GM21360 (cell line): Measurements from ENCODE around the gene VPS54.
"Not testable (repeated sequence)": the region's sequence is repeated elsewhere in the genome, so short reads cannot be mapped to it uniquely, and the experiment has no call there.

Experiments used
- ATAC-seq: cut with Tn5 transposase; IDR thresholded peaks from one replicate; pipeline ENCODE4 v1.9.1; 2021; ENCODE audit warnings: mild to moderate bottlenecking, moderate library complexity; ENCODE audit not compliant: unreplicated experiment

Gene VPS54

DNA sequence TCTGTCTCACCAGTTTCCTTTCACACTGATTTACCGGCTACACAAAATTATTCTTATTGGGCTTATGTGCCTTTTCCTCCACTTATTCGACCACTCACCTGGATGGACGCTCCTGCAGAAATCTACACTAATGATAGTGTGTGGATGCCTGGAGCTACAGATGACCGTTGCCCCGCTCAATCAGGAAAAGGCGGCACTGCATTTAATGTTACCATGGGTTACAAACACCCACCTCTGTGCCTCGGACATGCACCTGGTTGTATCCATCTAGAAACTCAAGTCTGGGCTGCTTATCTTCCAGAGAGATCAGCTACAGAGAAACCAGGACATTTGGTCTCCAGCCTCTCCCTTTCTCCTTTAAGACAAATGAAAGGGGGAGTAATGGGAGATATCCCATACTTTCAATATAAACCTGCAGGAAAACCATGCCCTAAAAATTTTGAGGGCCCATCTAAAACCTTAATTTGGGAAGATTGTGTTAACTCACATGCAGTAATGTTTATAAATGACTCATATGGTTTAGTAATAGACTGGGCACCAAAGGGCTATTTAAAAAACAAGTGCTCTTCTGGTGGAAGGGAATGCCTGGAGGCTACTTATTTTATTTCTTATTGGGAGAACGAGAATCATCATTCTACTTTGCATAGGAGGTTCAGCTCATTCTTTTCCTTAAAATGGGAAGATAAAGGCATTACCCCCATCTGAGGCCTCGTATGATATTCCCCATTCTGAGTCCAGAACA lies 24.7 kb downstream of the VPS54 start:
- ATAC-seq: not testable (repeated sequence)

DNA sequence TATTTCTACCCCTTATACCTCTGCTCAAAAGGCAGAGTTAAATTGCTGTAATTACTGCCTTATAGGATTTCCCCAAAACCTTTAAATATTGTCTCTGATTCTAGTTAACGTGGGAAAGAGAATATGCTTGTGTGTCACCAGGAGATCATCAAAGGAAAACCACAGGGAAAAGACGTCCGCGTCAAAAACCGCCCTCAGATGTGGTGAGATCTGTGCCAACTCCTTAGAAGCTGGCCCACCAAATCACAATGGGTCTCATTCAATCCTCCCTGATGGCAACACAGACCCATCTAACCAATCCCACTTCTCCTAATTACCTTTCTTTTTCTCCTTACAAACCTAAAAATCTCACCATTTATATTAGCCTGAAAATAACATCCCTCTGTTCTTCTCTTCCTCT lies 25.4 kb downstream of the VPS54 start:
- ATAC-seq: no peak

DNA sequence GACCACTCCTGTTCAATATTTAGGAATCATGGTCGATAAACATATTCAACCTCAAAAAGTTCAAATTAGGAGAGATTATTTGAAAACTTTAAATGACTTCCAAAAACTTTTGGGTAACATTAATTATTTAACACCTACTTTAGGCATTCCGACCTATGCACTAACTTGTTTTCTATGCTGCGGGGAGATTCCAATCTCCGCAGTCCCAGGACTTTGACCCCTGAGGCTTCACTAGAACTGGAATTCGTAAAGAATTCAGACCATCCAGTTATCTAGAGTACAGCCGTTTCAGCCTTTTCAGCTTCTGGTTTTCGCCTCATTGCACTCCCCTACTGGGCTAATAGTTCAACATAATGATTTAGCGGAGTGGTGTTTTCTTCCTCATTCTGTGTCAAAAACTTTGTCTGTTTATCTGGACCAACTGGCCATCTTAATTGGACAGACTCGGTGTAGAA lies 26.1 kb downstream of the VPS54 start:
- ATAC-seq: not testable (repeated sequence)

DNA sequence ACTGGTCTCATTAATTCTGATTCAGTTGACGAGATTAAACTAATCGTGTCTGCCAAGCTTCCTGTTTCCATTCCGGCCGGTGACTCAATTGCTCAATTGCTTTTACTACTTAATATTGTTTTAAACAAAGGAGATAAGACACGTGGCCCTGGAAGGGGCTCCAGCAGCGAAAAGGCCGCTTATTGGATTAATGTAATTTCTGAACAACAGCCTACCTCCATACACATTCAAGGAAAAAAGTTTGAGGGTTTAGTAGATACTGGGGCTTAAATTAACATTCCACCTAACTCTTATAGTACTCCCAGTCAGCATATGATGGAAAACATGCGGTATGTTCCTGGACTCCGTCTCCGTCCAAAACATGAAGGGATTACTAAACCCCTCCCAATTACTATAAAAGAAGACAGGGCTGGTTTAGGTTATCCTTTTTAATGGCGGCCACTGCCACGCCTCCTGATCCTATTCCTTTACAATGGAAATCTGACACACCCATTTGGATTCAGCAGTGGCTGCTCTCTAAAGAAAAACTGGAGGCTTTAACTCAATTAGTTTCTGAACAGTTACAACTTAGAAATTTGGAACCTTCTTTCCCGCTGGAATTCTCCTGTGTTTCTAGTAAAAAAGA lies 27.1 kb downstream of the VPS54 start:
- no peak for ATAC-seq

DNA sequence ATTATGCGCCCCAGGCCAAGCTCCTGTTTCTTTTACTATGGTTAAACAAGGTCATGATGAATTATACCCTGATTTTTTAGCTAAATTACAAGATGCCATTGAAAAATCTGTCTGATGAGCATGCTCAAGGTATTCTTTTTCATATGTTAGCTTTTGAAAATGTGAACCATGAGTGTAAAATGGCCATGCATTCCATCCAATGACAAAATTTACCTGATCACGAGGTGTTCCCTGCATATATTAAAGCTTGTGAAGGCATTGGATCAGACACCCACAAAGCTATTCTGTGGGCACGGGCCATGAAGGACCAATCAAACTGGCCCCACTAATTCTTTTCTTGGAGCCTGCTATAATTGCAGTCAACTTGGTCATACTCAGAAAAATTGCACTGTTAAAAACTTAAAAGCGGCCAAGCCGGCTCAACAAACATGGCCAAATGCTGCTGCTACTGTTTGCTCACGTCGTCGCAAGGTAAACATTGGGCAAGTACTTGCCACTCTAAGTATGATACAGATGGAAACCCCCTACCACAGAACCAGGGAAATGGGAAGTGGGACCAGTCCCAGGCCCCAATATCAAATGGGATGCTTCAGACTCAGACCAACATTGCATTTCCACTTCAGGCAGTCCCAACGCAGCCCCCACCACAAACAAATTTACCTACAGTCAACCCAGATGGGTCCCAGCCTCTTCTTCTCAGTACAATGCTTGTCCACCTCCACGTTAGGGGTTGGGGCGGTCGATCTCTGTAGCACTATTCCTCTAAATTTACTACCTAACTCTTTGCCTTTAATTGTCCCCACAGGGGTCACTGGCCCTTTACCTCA lies 27.8 kb downstream of the VPS54 start:
- not testable (repeated sequence) for ATAC-seq

DNA sequence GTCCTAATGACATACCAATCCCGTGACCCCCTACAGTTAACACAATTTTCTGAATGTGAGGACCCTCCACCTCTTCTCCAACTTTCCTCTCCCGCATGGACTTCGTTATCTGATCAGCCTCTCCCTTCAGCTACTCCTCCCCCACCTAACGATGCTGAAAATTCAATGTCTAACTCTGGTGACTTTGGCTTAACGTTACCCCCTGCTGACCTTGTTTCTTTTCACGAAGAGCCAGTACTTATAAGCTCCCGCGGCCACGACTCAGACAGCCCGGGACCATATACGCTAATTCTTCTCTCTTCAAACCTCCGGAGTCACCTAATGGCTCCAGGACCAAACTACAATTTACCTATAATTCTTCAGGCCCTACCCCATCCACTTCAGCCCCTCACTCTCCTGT lies 29.2 kb downstream of the VPS54 start:
- ATAC-seq: no peak

DNA sequence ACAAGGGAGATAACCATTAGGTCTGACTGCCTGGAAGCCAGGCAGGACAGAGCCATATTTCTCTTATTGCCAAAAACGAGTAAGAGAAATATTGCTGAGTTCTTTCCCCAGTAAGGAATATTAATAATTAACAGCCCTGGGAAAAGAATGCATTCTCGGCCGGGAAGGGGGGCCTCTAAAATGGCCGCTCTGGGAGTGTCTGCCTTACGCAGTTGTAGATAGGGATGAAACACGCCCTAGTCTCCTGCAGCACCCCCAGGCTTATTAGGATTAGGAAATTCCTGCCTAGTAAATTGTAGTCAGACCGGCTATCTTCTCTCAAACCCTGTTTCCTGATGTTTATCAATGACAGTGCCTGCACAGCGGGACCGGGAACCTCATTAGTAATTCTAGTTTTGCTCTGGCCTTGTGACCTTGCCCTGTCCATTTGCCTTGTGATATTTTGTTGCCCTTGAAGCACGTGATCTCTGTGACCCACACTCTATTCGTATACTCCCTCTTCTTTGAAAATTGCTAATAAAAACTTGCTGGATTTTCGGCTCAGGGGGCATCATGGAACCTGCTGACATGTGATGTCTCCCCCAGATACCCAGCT lies 30.3 kb downstream of the VPS54 start:
- not testable (repeated sequence) for ATAC-seq

DNA sequence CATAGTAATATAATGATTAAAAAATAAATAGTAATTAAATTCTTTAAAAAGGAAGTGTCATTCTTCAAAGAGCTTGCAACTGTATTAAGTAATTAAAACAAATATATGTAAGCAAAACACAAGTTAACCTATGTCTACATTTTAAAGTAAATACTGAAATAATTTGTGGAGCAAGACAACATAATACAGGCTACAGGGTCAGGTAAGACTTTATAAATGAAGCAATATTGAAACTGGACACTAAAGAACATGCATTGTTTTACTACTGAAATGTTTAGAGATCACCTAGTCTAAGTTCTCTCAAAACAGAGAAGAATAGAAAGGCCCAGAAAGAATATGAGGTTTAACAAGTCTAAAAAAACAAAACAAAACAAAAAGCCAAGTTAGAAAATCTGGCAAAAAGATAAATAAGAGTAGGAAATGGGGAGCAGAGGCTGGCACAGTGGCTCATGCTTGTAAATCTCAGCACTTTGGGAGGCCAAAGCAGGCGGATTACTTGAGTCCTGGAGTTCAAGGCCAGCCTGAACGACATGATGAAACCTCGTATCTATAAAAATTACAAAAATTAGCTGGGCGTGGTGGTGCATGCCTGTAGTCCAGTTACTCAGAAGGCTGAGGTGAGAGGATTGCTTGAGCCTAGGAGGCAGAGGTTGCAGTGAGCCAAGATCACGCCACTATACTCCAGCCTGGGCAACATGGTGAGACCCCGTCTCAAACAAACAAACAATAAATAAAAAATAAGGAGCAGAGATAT lies 34.4 kb downstream of the VPS54 start:
- ATAC-seq: no peak

DNA sequence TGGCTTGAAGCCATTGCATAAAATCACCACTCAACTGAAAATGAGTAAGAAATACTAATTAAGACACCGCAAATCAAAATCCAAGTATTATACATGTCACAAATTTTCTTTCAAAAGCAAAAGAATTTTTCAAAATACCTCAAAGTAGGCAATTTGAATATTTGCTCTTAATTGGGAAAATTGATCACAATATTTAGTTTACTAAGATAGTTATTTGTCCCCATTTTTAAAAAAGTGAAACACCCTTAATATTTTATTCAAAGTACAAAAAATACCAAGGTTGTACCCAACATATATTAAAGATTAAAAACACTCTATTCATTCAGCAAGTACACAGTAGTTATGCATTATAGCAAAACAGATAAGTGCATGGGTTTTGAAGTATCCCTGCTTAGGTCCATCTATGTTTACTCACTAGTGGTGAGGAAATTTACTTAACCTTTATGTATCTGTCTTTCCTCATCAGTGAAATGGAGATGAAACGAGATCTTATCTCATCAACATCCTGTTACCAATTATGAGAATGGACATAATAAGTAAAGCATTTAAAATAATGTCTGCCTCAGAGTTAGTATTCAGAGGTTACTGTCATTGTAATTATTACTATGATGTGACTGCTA lies 35.1 kb downstream of the VPS54 start:
- ATAC-seq: no peak

DNA sequence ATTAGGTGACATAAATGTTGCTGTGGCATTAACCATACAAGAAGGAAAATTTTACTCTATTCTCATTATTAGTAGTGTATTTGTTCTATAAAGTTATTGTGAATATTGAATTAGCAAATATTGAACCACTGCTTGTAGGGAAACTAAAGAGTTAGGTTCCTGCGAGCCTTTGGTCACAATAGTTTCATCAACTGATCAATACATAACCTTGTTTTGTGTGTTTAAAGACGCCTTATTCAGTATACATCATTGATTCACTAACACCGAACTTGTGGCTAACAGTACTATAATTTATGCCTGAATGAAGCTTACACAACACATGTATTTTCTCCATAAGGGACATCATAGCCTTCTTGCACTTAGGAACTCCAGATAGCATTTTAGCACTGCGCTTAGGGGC lies 36.9 kb downstream of the VPS54 start:
- ATAC-seq: no peak

DNA sequence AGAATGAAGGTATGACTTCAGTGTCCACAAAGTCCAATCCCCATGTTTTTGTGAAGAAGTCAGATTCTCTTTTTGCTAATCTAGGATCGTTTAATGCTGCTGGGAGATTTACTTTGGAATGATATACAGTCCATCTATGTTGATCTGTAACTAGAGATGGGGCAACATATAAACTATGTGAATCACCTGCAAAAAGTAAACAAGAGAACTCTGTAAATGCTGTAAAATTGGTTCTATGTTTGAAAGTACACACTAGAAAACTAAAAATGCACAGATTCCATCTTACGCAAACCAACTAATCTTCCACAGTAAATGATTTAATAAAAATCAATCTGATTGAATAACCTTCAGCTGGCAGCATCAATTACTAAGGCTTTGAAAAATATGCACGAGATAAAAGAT lies 37.5 kb downstream of the VPS54 start:
- ATAC-seq: no peak

DNA sequence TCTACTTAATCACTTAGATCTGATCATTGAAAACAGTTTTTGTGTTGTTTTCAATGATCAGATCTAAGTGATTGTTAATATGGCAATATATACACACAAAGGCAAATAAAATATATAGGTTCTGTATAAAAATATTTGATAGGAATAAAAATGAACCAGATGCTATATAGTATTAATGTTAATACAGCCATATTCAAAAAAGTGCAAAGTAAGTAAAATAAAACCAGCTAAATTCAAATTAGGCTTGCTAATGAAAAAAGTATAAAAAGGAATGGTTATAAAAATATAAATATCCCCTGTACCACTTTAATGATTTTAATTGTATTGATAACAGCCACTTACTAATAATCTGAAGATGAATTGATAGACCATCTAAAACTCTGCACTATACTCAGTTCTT lies 38.4 kb downstream of the VPS54 start:
- no peak for ATAC-seq

DNA sequence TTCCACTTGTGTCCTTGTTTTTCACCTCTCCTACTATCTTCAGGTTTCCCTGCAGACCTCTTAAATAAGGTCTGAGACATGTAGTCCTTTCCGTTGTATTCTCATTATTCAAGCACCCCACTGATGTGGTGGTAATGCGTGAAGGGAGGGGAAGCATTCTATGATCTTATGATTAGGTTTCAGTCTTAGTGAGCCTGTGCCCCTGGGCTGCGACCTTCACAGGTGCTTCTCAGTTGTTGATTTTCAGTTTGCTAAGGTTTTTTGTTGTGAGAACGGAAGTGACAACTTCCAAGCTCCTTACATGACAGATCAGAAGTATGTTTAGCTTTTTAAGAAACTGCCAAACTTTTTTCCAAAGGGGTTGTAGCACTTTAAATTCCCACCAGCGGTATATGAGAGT lies 41.3 kb downstream of the VPS54 start:
- ATAC-seq: peak; percentile 98

DNA sequence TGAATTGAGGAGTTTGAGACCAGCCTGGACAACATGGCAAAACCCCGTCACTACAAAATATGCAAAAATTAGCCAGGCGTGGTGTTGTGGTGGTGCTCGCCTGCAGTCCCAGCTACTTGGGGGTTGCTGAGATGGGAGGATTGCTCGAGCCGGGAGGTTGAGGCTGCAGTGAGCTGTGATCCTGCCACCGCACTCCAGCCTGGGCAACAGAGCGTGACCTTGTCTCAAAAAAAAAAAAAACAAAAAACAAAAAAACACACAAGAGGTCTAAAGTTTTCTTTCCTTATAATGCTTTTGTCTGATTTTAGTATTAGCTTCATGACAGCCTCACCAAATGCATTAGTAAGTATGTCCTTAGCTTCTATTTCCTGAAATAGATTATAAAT lies 43.1 kb downstream of the VPS54 start:
- no peak for ATAC-seq

DNA sequence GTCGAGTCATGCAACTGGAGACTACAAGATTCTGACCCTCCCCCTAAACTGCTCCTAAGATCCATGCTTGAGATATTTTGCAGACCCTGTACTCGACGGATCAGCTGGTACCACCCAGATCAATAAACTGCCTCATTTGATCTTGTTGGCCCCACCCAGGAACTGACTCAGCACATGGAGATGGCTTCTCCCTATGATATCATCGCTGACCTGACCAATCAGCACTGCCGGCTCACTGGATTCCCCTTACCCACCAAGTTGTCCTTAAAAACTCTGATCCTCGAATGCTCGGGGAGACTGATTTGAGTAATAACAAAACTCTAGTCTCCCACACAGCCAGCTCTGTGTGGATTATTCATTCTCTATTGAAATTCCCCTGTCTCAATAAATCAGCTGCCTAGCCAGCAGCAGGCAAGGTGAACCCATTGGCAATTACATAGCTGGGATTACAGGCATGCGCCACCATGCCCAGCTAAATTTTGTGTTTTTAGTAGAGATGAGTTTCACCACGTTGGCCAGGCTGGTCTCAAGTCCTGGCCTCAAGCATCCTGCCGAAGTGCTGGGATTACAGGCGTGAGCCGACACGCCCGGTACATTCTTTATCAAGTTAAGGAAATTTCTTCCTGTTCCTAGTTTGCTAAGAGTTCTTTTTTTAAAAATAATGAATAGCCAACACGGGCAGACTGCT lies 43.6 kb downstream of the VPS54 start:
- no peak for ATAC-seq

DNA sequence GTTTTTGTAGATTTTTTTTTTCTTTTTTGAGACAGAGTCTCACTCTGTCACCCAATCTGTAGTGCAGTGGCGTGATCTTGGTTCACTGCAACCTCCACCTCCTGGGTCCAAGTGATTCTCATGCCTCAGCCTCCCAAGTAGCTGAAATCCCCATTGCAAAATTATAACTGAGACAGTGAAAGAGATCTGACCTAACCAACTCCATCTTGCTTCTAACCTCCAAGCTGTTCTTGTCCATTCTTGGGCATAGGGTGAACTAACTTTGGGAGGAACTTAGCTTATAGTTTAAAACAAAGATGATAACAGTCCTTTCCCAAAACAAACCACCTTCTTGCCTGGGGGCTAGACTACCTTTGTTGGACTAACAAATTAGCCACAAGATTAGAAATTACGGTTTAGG lies 44.2 kb downstream of the VPS54 start:
- not testable (repeated sequence) for ATAC-seq

DNA sequence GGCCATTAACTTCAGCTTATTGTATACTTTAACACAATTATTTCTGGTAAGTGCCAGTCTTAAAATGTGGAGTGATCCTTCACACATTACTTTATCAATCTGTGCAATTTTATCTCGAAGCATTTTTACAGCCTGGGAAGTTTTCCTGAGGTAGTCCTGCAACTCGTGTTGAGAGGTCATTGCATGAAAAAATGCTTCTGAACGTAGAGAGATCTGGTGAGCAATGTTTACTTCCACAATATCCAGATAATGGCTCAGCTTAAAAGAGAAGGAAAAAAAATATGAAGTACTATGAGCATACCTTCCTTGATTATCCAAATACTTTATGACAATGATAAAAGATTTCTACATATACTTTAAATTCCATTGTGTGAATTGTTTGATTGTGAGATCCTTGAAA lies 57.0 kb downstream of the VPS54 start:
- ATAC-seq: no peak

DNA sequence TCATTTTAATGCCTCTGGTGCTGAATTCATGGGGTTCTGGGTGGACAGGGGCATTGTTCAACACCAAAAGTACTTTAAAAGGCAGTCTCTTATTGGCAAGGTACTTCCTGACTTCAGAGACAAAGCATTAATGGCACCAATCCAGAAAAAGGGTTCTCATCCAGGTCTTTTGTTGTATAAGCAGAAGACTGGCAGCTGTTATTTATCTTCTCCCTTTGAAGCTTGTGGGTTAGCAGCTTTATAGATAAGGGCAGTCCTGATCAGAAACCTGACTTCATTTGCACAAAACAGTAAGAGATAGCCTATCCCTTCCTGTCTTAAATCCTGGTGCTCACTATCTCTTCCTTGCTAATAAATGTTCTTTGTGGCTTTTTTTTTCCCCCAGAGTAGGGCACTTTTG lies 68.8 kb downstream of the VPS54 start:
- no peak for ATAC-seq

DNA sequence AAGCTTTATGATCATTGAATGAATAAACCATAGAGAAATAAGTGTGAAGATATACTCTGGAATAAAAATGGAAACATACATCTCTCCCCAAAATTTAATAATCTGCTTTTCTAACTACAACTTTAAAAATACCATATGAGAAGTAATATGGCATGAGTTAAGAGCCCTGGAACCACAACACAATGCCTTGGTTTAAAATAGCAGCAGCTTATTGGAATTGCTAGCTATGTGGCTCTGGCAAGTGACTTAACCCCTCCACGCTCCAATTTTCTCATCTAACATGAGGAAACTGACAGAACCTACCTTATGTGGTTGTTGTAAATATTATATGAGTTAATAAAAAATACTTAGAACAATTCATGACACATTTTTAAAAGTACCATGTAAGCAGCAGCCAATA lies 76.4 kb downstream of the VPS54 start:
- ATAC-seq: no peak

DNA sequence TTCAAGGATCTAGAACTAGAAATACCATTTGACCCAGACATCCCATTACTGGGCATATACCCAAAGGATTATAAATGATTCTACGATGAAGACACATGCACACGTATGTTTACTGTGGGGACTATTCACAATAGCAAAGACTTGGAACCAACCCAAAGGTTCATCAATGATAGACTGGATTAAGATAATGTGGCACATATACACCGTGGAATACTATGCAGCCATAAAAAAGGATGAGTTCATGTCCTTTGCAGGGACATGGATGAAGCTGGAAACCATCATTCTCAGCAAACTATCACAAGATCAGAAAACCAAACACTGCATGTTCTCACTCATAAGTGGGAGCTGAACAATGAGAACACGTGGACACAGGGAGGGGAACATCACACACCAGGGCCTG lies 87.1 kb downstream of the VPS54 start:
- not testable (repeated sequence) for ATAC-seq
